KMS-11 (cell line): Measurements from ENCODE around the gene TEX48.

Experiments
- H2AFZ ChIP-seq: fragments of 200-600 bp; sonication (generic); 2 replicates; pipeline ENCODE4 v1.6.1; 2016; ENCODE audit warnings: antibody characterized with exemption, mixed run types, low read depth
- H3K27ac ChIP-seq: fragments of 200-600 bp; sonication (generic); 2 replicates; pipeline ENCODE4 v1.6.1; 2016; ENCODE audit warnings: mild to moderate bottlenecking, mixed run types
- H3K27me3 ChIP-seq: fragments of 200-600 bp; sonication (generic); 2 replicates; pipeline ENCODE4 v1.6.1; 2017; ENCODE audit warnings: mild to moderate bottlenecking, low read depth, mixed run types, moderate library complexity; ENCODE audit not compliant: insufficient read depth
- H3K36me3 ChIP-seq: fragments of 200-600 bp; sonication (generic); 2 replicates; pipeline ENCODE4 v1.6.1; 2017; ENCODE audit warnings: mild to moderate bottlenecking, mixed run types; ENCODE audit not compliant: insufficient read depth
- H3K4me1 ChIP-seq: fragments of 200-600 bp; sonication (generic); 2 replicates; pipeline ENCODE4 v1.6.1; 2016; ENCODE audit warnings: mild to moderate bottlenecking, low read depth, mixed run types; ENCODE audit not compliant: poor library complexity, severe bottlenecking
- H3K4me2 ChIP-seq: fragments of 200-600 bp; sonication (generic); 2 replicates; pipeline ENCODE4 v1.7.0; 2016; ENCODE audit warnings: mild to moderate bottlenecking, mixed run types
- H3K4me3 ChIP-seq: fragments of 200-600 bp; sonication (generic); IDR thresholded peaks from 2 replicates; pipeline ENCODE4 v1.6.1; 2017; ENCODE audit warnings: low read depth, low read length, mixed read lengths; ENCODE audit not compliant: insufficient read depth
- H3K79me2 ChIP-seq: fragments of 200-600 bp; sonication (generic); 2 replicates; pipeline ENCODE4 v1.6.1; 2016; ENCODE audit warnings: low read depth, mixed run types; ENCODE audit not compliant: insufficient read depth
- H3K9ac ChIP-seq: fragments of 200-600 bp; sonication (generic); 2 replicates; pipeline ENCODE4 v1.6.1; 2016; ENCODE audit warnings: mild to moderate bottlenecking, mixed run types
- H4K20me1 ChIP-seq: fragments of 200-600 bp; sonication (generic); 2 replicates; pipeline ENCODE4 v1.6.1; 2016; ENCODE audit warnings: mild to moderate bottlenecking, mixed run types; ENCODE audit not compliant: insufficient read depth
- CTCF ChIP-seq: fragments of 200-600 bp; sonication (generic); conservative IDR thresholded peaks from 2 replicates; pipeline ENCODE4 v1.6.1; 2017; ENCODE audit warnings: low read depth, mild to moderate bottlenecking, antibody characterized with exemption, low read length, moderate library complexity, mixed read lengths

Gene TEX48

DNA sequence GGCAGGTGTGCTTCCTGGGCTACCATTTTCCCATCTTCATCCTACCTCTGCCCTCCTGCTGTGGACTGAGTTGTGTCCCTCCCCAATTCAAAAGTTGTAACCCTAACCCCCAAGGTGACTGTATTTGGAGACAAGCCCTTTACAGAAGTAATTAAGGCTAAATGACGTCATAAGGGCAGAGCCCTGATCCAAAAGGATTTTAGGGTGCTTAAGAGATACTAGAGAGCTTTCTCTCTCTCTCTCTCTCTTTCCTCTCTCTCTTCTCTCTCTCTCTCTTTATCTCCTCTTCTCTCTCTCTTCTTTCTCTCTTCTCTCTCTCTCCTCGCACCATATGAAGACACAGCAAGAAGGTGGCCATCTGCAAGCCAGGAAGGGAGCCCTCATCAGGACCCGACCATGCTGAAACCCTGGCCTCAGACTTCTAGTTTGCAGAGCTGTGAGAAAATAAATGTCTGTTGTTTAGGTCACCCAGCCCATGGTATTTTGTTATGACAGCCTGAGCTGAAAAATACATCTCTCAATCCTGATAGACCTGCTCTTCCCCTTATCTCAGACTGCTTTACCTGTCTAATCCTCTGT, 36.0 kb upstream of the TEX48 start:
- H3K36me3 ChIP-seq: no peaks in the 10 kb centered on the region
- no peaks in the 10 kb centered on the region for H3K79me2 ChIP-seq
- H3K4me1 ChIP-seq: no peaks in the 10 kb centered on the region
- H4K20me1 ChIP-seq: no peaks in the 10 kb centered on the region
- TF ChIP-seq CTCF: no peak
- no peak overlapping the region for H3K4me2 ChIP-seq
- no peak overlapping the region for H3K27ac ChIP-seq
- no peak overlapping the region for H3K4me3 ChIP-seq
- no peak overlapping the region for H3K9ac ChIP-seq
- no peak overlapping the region for H2AFZ ChIP-seq
- H3K27me3 ChIP-seq: no peaks in the 10 kb centered on the region

- Histone ChIP-seq H3K4me2 (no peak overlapping the region), H3K27ac (no peak overlapping the region), H4K20me1 (no peaks in the 10 kb centered on the region), H3K36me3 (no peaks in the 10 kb centered on the region), H3K79me2 (no peaks in the 10 kb centered on the region), H3K9ac (no peak overlapping the region), H2AFZ (no peak overlapping the region), H3K4me1 (no peaks in the 10 kb centered on the region), H3K4me3 (no peak overlapping the region), H3K27me3 (no peaks in the 10 kb centered on the region)
- no peak for TF ChIP-seq CTCF
These were observed 27.6 kb upstream of the TEX48 start for GRCh38 chr9:114709636-114710035.

DNA sequence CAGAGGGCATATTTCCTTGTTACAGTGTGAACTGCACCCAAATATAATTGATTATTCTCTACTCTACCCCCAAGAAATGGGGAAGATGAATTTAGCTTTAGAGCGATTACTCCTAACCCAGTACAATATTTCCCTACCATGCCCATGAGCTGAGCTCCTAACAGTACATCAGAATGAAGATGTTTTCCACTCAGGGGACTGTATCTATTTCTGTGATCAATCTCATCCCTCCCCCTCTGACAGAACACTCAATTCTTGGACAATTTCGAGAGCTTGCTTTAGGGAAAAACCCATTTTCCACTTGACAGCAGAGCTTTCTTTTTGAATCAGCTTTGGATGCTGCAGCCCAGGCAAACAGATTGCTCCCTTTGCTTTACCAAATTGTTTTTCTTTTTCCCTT, 24.7 kb upstream of the TEX48 start:
- no peak for TF ChIP-seq CTCF
- Histone ChIP-seq H3K36me3 (no peaks in the 10 kb centered on the region), H3K4me1 (no peaks in the 10 kb centered on the region), H3K27ac (no peak overlapping the region), H3K9ac (no peak overlapping the region), H3K4me3 (no peak overlapping the region), H3K27me3 (no peaks in the 10 kb centered on the region), H3K4me2 (no peak overlapping the region), H2AFZ (no peak overlapping the region), H3K79me2 (no peaks in the 10 kb centered on the region), H4K20me1 (no peaks in the 10 kb centered on the region)

- H3K4me3 ChIP-seq: no peak overlapping the region
- H3K9ac ChIP-seq: no peak overlapping the region
- H3K4me2 ChIP-seq: no peak overlapping the region
- H3K27me3 ChIP-seq: peaks cover 24% of the 10 kb centered on the region; the same call in 1 of the 2 replicates
- no peak overlapping the region for H3K27ac ChIP-seq
- H2AFZ ChIP-seq: no peak overlapping the region
- no peaks in the 10 kb centered on the region for H3K36me3 ChIP-seq
- peaks cover 12% of the 10 kb centered on the region for H3K4me1 ChIP-seq
- H4K20me1 ChIP-seq: no peaks in the 10 kb centered on the region
- no peaks in the 10 kb centered on the region for H3K79me2 ChIP-seq
- TF ChIP-seq CTCF: no peak
These were observed 20.0 kb upstream of the TEX48 start for GRCh38 chr9:114701988-114702387.
